Tibial nerve (tissue), 4 donors: ENCODE results near the gene RASL10A. TPM values are rescaled to one million over a fixed set of nuclear protein-coding genes. Genes with fewer than 3 reads are reported as not detected.
A peak's percentile ranks its signal among the peaks of the same experiment; 100 is the strongest.

Source experiments
- DNase-seq, 2 donors: peaks; one replicate each; pipeline ENCODE4 v3.0.0-alpha.2; 2019; ENCODE audit warnings: low spot score in 2 of 2
- H3K27ac ChIP-seq, 4 donors: fragments of 200-600 bp; sonication (generic) in 3 of 4; one replicate each; pipeline ENCODE4 v1.5.1; 2017 to 2019; ENCODE audit warnings: mild to moderate bottlenecking in 1 of 4
- H3K27me3 ChIP-seq, 2 donors: fragments of 200-600 bp; sonication (generic) in 1 of 2; one replicate each; pipeline versions ENCODE4 v1.5.1 to v1.6.0; 2017 to 2019
- H3K36me3 ChIP-seq, 3 donors: fragments of 200-600 bp; sonication (generic); one replicate each; pipeline ENCODE4 v1.5.1; 2018 to 2019
- H3K4me1 ChIP-seq, 4 donors: fragments of 200-600 bp; sonication (generic) in 3 of 4; one replicate each; pipeline ENCODE4 v1.5.1; 2017 to 2019
- H3K4me3 ChIP-seq, 4 donors: fragments of 200-600 bp; sonication (generic) in 3 of 4; one replicate each; pipeline ENCODE4 v1.5.1; 2017 to 2019; ENCODE audit warnings: mild to moderate bottlenecking in 1 of 4, moderate library complexity in 1 of 4
- H3K9me3 ChIP-seq, 4 donors: fragments of 200-600 bp; sonication (generic) in 3 of 4; one replicate each; pipeline ENCODE4 v1.5.1; 2017 to 2019
- EP300 ChIP-seq, 2 donors: sonication (generic); formaldehyde crosslinking; IDR thresholded peaks; one replicate each; pipeline ENCODE4 v1.6.1; 2017; ENCODE audit warnings: antibody characterized with exemption in 2 of 2, mild to moderate bottlenecking in 1 of 2
- POLR2A ChIP-seq, 2 donors: fragments of 450-650 bp; IDR thresholded peaks; one replicate each; pipeline ENCODE4 v1.6.1; 2017; ENCODE audit warnings: antibody characterized with exemption in 2 of 2, mild to moderate bottlenecking in 2 of 2, moderate library complexity in 2 of 2
- WGBS, 2 donors: methylation state at CpG; one replicate each; pipeline ENCODE4 v1.1.5; 2018; 5-methylcytosine and 5-hydroxymethylcytosine counted together
- small RNA-seq: library from RNA; depleted of rRNA; stranded (forward); fragments of <200 nt; gene quantifications from one replicate; pipeline ENCODE3, GENCODE V24; 2016
- total RNA-seq, 4 donors: library from RNA; depleted of rRNA; stranded (reverse); fragments of >200 nt; gene quantifications; one replicate each; pipeline ENCODE4 v1.1.0, GENCODE V29; 2016
- TF ChIP-seq, protein P1 (sequence below), 5 experiments: fragments of 200-600 bp in 3 of 5; fragments of 450-650 bp in 2 of 5; sonication (generic) in 3 of 5; IDR thresholded peaks; one replicate each; pipeline ENCODE4 v1.5.1; 2016 to 2019; ENCODE audit warnings: antibody characterized with exemption in 5 of 5, mild to moderate bottlenecking in 3 of 5, moderate library complexity in 2 of 5

RASL10A gene
- total RNA-seq, 4 donors from 2014 or later, result 2.2 to 6.6 (median 3.3) TPM; not detected in 1

DNA sequence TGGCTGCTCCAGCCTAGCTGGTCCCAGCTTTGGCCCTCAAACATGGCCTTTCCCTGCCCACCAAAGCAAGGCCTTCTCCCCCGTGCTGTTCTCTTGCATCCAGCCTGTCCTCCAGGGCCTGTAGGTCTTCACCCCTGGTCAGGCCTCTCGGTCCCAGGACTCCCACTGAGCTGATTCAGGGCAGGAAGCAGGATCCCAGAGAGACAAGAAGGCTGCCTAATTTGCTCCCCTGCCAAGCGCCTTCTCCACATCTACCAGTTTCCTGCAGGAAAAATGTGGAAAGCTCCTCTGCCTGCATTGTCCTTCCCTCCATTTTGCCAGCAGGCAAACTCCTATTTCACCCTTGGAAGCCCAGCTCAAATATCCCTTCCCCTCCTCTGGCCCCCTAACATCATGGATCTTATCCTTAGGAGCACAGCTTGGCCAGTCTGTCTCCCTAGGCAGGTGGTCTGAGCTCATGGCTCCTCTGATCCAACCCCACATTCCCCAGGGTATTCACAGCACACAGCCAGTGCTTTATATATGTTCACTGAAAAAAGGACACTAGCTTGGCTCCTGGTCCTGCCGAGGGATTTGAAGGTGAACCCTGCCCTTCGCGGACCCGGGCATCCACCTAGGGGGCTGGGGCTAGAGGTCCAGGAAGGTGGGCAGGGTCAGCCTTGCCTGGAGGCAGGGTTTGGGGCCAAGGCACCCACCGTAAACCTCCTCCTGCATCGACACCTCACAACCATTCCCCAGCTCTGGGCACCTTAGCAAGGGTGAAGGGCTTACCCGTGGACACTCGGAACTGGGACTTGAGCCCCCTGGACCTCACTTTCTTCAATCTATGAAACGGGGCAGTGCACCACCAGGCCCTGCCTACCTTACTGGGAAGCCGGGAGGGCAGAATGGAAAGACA is 48.7 kb downstream of the RASL10A start:
- Histone ChIP-seq H3K4me3 (peak overlapping the region; percentile 86 to 100 (median 92)), H3K9me3 (no peaks in the 10 kb centered on the region), H3K27me3 (no peaks in the 10 kb centered on the region), H3K27ac (peak overlapping the region; percentile 96 to 99 (median 99)), H3K36me3 (peaks cover 0 to 27% (median 0%) of the 10 kb centered on the region in 3 donors), H3K4me1 (peaks cover 0 to 45% (median 31%) of the 10 kb centered on the region in 4 donors)
- WGBS, 2 donors, result 19% methylated on average over 13 of the region's 13 CpGs
- DNase-seq, result no peak
- TF ChIP-seq POLR2A (IDR thresholded peaks at IDR 0.05), result no peak
- TF ChIP-seq EP300 (IDR thresholded peaks at IDR 0.05), result no peak
- TF ChIP-seq, protein P1, sequence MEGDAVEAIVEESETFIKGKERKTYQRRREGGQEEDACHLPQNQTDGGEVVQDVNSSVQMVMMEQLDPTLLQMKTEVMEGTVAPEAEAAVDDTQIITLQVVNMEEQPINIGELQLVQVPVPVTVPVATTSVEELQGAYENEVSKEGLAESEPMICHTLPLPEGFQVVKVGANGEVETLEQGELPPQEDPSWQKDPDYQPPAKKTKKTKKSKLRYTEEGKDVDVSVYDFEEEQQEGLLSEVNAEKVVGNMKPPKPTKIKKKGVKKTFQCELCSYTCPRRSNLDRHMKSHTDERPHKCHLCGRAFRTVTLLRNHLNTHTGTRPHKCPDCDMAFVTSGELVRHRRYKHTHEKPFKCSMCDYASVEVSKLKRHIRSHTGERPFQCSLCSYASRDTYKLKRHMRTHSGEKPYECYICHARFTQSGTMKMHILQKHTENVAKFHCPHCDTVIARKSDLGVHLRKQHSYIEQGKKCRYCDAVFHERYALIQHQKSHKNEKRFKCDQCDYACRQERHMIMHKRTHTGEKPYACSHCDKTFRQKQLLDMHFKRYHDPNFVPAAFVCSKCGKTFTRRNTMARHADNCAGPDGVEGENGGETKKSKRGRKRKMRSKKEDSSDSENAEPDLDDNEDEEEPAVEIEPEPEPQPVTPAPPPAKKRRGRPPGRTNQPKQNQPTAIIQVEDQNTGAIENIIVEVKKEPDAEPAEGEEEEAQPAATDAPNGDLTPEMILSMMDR (IDR thresholded peaks at IDR 0.05), result no peak

GRCh38 chr22:29265929-29266328 is 49.6 kb downstream of the RASL10A start:
- Histone ChIP-seq H3K4me3 (no peak overlapping the region), H3K27me3 (no peaks in the 10 kb centered on the region), H3K27ac (peak overlapping the region in 2 of 4 donors; percentile 96 to 99), H3K4me1 (peaks cover 0 to 36% (median 22%) of the 10 kb centered on the region in 4 donors), H3K9me3 (no peaks in the 10 kb centered on the region), H3K36me3 (peaks cover 0 to 31% (median 0%) of the 10 kb centered on the region in 3 donors)
- no peak for DNase-seq
- TF ChIP-seq, protein P1 (IDR thresholded peaks at IDR 0.05), result no peak
- TF ChIP-seq POLR2A (IDR thresholded peaks at IDR 0.05) (no peak), EP300 (IDR thresholded peaks at IDR 0.05) (no peak)
- 53% methylated on average over 4 of the region's 4 CpGs for WGBS, 2 donors

GRCh38 chr22:29265305-29265704 is 50.2 kb downstream of the RASL10A start:
- Histone ChIP-seq H3K9me3 (no peaks in the 10 kb centered on the region), H3K27me3 (no peaks in the 10 kb centered on the region), H3K4me3 (no peak overlapping the region), H3K27ac (peak overlapping the region in 1 of 4 donors; percentile 96), H3K36me3 (peaks cover 0 to 38% (median 0%) of the 10 kb centered on the region in 3 donors), H3K4me1 (peaks cover 0 to 30% (median 16%) of the 10 kb centered on the region in 4 donors)
- 88 to 90% methylated on average over 4 to 7 of the region's 7 CpGs for WGBS, 2 donors
- TF ChIP-seq POLR2A (IDR thresholded peaks at IDR 0.05) (no peak), EP300 (IDR thresholded peaks at IDR 0.05) (no peak)
- TF ChIP-seq, protein P1 (IDR thresholded peaks at IDR 0.05), result no peak
- DNase-seq, result no peak

GRCh38 chr22:29263791-29264276 is 51.7 kb downstream of the RASL10A start:
- H3K27me3 ChIP-seq, result no peaks in the 10 kb centered on the region
- TF ChIP-seq POLR2A (IDR thresholded peaks at IDR 0.05) (no peak), EP300 (IDR thresholded peaks at IDR 0.05) (no peak)
- TF ChIP-seq, protein P1 (IDR thresholded peaks at IDR 0.05), result no peak
- no peaks in the 10 kb centered on the region for H3K9me3 ChIP-seq
- DNase-seq, result no peak
- peaks cover 0 to 52% (median 0%) of the 10 kb centered on the region in 3 donors for H3K36me3 ChIP-seq
- H3K27ac ChIP-seq, result no peak overlapping the region
- peaks cover 0 to 18% (median 10%) of the 10 kb centered on the region in 4 donors for H3K4me1 ChIP-seq
- no peak overlapping the region for H3K4me3 ChIP-seq
- 84 to 88% methylated on average over 8 to 14 of the region's 14 CpGs for WGBS, 2 donors

Small RNA genes lying within 50 kb of the gene (small RNA-seq; reads per million reads assigned to genes)
- gene MIR3653, result not detected

Other genes starting within 250 kb of the RASL10A start
- 10 to 100 TPM in 3 of 4 donors, 1 to 10 TPM in 1; 5.4 to 15.1 (median 12.9) TPM for gene KREMEN1, start 242.7 kb downstream of the RASL10A start, total RNA-seq
- gene EMID1, start 109.8 kb downstream of the RASL10A start, total RNA-seq, result 1 to 10 TPM; 1.0 to 9.9 (median 3.0) TPM
- 10 to 100 TPM; 14.4 to 43.5 (median 32.6) TPM for gene RHBDD3, start 47.7 kb downstream of the RASL10A start, total RNA-seq
- gene EWSR1, start 47.4 kb downstream of the RASL10A start, total RNA-seq, result 100 to 1,000 TPM; 174 to 211 (median 188) TPM
- gene GAS2L1, start 9.0 kb downstream of the RASL10A start, total RNA-seq, result 10 to 100 TPM; 30.3 to 43.5 (median 35.1) TPM
- gene AP1B1, start 72.9 kb upstream of the RASL10A start, total RNA-seq, result 10 to 100 TPM; 51.3 to 93.3 (median 60.1) TPM
- gene RFPL1, start 122.9 kb upstream of the RASL10A start, total RNA-seq, result not detected
- 1 to 10 TPM in 1 of 4 donors, under 1 TPM in 2, not detected in 1; 0.30 to 1.0 (median 0.78) TPM for gene NEFH, start 164.5 kb upstream of the RASL10A start, total RNA-seq
- 10 to 100 TPM; 31.2 to 65.9 (median 50.3) TPM for gene THOC5, start 238.1 kb upstream of the RASL10A start, total RNA-seq